Gastrocnemius medialis (tissue), 4 donors: ENCODE results near the gene INPP5A. TPM values are rescaled to one million over a fixed set of nuclear protein-coding genes. Genes with fewer than 3 reads are reported as not detected.
A peak's percentile ranks its signal among the peaks of the same experiment; 100 is the strongest.

Experiments
- ATAC-seq, 2 donors: fragments of 150-250 bp; one replicate each; pipeline ENCODE4 v1.9.1; 2016
- DNase-seq, 2 donors: peaks; one replicate each; pipeline ENCODE4 v3.0.0-alpha.2; 2019
- H3K27ac ChIP-seq, 4 donors: fragments of 200-600 bp; sonication (generic); 1 replicate in 1 of 4; 2 replicates in 3 of 4; pipeline ENCODE4 v1.5.1; 2016 to 2018; ENCODE audit warnings: mild to moderate bottlenecking in 2 of 4, moderate library complexity in 1 of 4
- H3K27me3 ChIP-seq, 3 donors: fragments of 200-600 bp; sonication (generic) in 2 of 3; 1 replicate in 1 of 3; 2 replicates in 2 of 3; pipeline versions ENCODE4 v1.5.1 to v1.6.0; 2016 to 2019; ENCODE audit warnings: mild to moderate bottlenecking in 1 of 3, moderate library complexity in 1 of 3
- H3K36me3 ChIP-seq, 2 donors: fragments of 200-600 bp; sonication (generic) in 1 of 2; one replicate each; pipeline ENCODE4 v1.5.1; 2017 to 2018
- H3K4me1 ChIP-seq, 2 donors: fragments of 200-600 bp; sonication (generic) in 1 of 2; one replicate each; pipeline ENCODE4 v1.5.1; 2016 to 2017; ENCODE audit warnings: mild to moderate bottlenecking in 2 of 2
- H3K4me3 ChIP-seq, 4 donors: fragments of 200-600 bp; sonication (generic) in 3 of 4; 1 replicate in 1 of 4; 2 replicates in 3 of 4; pipeline ENCODE4 v1.5.1; 2016 to 2019; ENCODE audit warnings: mild to moderate bottlenecking in 2 of 4
- H3K9me3 ChIP-seq, 3 donors: fragments of 200-600 bp; sonication (generic) in 2 of 3; 1 replicate in 1 of 3; 2 replicates in 2 of 3; pipeline ENCODE4 v1.5.1; 2016 to 2019
- CTCF ChIP-seq, 5 experiments: fragments of 450-650 bp in 3 of 5; fragments of 200-600 bp in 2 of 5; sonication (generic) in 2 of 5; IDR thresholded peaks in 4 of 5; conservative IDR thresholded peaks in 1 of 5; 1 replicate in 4 of 5; 2 replicates in 1 of 5; pipeline ENCODE4 v1.5.1; 2016 to 2019; ENCODE audit warnings: antibody characterized with exemption in 5 of 5, mild to moderate bottlenecking in 3 of 5, moderate library complexity in 3 of 5
- POLR2A ChIP-seq, 2 donors: fragments of 450-650 bp; IDR thresholded peaks; one replicate each; pipeline ENCODE4 v1.6.1; 2017; ENCODE audit warnings: antibody characterized with exemption in 2 of 2, mild to moderate bottlenecking in 2 of 2, moderate library complexity in 2 of 2
- in situ Hi-C, 4 donors: fragments of 200-750 bp; cut with MboI; loops; one replicate each; pipeline versions ENCODE4 v1.15.0 to v1.8.0; 2017; ENCODE audit warnings: low sequenced_read_pairs in 4 of 4
- intact Hi-C: fragments of 100-400 bp; cut with DNase I; formaldehyde crosslinking; loops from one replicate; pipeline ENCODE4 v1.15.1; 2023; ENCODE audit warnings: low total_unique reads
- total RNA-seq, 4 donors: library from RNA; depleted of rRNA; stranded (reverse); fragments of >200 nt; gene quantifications; one replicate each; pipeline versions ENCODE4 v1.1.0 to v1.2.3, GENCODE V29; 2016

The INPP5A gene
- total RNA-seq, 4 donors from 2014 or later = 74.9 to 107 (median 92.4) TPM

DNA sequence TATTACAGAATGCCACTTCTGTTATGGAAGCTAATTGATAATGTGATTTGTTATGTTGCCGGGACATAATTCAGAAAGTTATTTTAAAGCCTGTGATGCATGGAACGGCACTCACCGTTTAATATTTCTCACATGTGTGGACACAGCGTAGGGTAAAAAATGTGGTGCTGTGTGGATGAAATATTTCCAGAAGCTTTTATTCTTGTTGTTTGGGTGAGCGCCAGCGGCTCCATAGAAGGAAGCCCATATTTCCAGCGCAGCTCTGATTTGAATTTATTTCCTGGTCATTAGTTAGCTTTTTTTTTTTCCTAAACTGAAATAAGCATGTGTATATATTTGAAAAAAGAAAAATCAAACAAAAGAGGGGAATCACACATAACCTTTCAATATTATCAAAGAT lies 268.5 kb downstream of the INPP5A start:
- TF ChIP-seq POLR2A (IDR thresholded peaks at IDR 0.05) (no peak), CTCF (IDR thresholded peaks at IDR 0.05 in 4 of 5, conservative IDR thresholded peaks at IDR 0.05 in 1 of 5) (no peak)
- intact Hi-C loops (no loop called here), in situ Hi-C loops (no loop called here)
- H3K27ac ChIP-seq = no peak overlapping the region
- H3K27me3 ChIP-seq = peaks cover 0 to 3% (median 0%) of the 10 kb centered on the region in 3 donors
- no peaks in the 10 kb centered on the region for H3K4me1 ChIP-seq
- no peaks in the 10 kb centered on the region for H3K36me3 ChIP-seq
- no peak for DNase-seq
- H3K9me3 ChIP-seq = no peaks in the 10 kb centered on the region
- ATAC-seq = no peak
- H3K4me3 ChIP-seq = no peak overlapping the region

- DNase-seq (no peak), ATAC-seq (no peak)
- intact Hi-C loops = no loop called here
- Histone ChIP-seq H3K4me1 (no peaks in the 10 kb centered on the region), H3K4me3 (no peak overlapping the region), H3K27me3 (peaks cover 0 to 3% (median 0%) of the 10 kb centered on the region in 3 donors), H3K9me3 (no peaks in the 10 kb centered on the region), H3K36me3 (no peaks in the 10 kb centered on the region), H3K27ac (no peak overlapping the region)
- in situ Hi-C loops = no loop called here
- no peak for TF ChIP-seq POLR2A (IDR thresholded peaks at IDR 0.05)
- no peak for TF ChIP-seq CTCF (IDR thresholded peaks at IDR 0.05 in 4 of 5, conservative IDR thresholded peaks at IDR 0.05 in 1 of 5)
Observed at GRCh38 chr10:132806561-132807003, 269.0 kb downstream of the INPP5A start.

GRCh38 chr10:132807621-132808049 lies 270.0 kb downstream of the INPP5A start:
- H3K4me1 ChIP-seq = no peaks in the 10 kb centered on the region
- H3K9me3 ChIP-seq = no peaks in the 10 kb centered on the region
- no peak overlapping the region for H3K27ac ChIP-seq
- peak in 1 of 2 donors; percentile 6 for DNase-seq
- intact Hi-C loops (no loop called here), in situ Hi-C loops (no loop called here)
- H3K36me3 ChIP-seq = no peaks in the 10 kb centered on the region
- no peaks in the 10 kb centered on the region for H3K27me3 ChIP-seq
- TF ChIP-seq POLR2A (IDR thresholded peaks at IDR 0.05) (no peak), CTCF (IDR thresholded peaks at IDR 0.05 in 4 of 5, conservative IDR thresholded peaks at IDR 0.05 in 1 of 5) (no peak)
- no peak overlapping the region for H3K4me3 ChIP-seq
- no peak for ATAC-seq

DNA sequence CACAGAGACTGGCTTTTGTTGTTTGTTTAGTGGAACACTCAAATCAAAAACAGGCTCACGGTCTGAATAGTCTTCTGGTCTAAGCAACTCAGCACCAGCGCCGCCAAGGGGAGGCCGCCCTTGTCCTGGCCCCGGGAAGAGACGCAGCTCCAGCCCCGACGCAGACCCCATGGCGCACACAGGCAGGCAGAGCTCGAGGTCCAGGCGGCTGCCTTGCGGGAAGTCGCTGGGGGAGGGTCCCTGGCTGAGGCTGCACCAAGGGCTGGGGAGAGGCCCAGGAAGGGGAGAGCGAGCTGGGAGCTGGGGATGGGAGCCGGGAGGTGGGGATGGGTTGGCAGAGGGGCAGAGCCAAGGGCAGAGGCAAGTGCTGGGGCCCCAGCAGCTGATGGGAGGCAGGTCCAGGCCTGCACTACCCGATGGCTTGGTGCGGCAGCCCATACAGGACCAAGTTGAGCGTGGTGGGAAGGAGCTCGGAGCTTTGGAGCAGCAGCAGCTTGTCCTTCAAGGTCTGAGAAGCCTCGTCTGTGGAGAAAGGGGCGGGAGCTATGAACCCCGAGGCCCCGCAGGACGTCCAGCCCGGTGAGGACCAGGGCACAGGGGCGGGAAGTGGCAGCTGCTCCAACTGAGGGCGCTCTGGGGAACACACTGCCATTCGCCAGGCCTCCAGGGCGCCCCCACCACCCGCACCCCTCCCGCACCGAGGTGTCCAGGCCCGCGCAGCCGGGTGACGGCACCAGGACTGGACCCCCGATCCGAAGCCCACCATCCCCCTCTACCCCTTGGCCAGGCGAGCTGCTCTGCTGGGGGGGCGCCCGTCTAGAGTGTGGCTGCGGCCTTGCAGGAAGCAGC lies 271.0 kb downstream of the INPP5A start:
- intact Hi-C loops = no loop called here
- Histone ChIP-seq H3K4me3 (no peak overlapping the region), H3K27ac (no peak overlapping the region), H3K9me3 (no peaks in the 10 kb centered on the region), H3K27me3 (no peaks in the 10 kb centered on the region), H3K4me1 (no peaks in the 10 kb centered on the region), H3K36me3 (no peaks in the 10 kb centered on the region)
- TF ChIP-seq CTCF (IDR thresholded peaks at IDR 0.05 in 4 of 5, conservative IDR thresholded peaks at IDR 0.05 in 1 of 5) (no peak), POLR2A (IDR thresholded peaks at IDR 0.05) (no peak)
- DNase-seq = no peak
- ATAC-seq = no peak
- in situ Hi-C loops = no loop called here
